Measurements from ENCODE around the gene EGR2.

GRCh38 chr10:62815381-62816075 is 638 bp downstream of the EGR2 start:
- TF ChIP-seq EZH2phosphoT487 (IDR thresholded peaks at IDR 0.05; ENCODE audit: insufficient read depth, low read depth) (no peak), EZH2 (IDR thresholded peaks at IDR 0.05; ENCODE audit: insufficient read depth, poor library complexity, severe bottlenecking) (no peak)
